ENCODE results near the gene PKMYT1.
A peak's percentile ranks its signal among the peaks of the same experiment; 100 is the strongest.

The PKMYT1 gene

GRCh38 chr16:2955438-2955778, 24.8 kb downstream of the PKMYT1 start:
- no peak for TF ChIP-seq EZH2phosphoT487 (IDR thresholded peaks at IDR 0.05; ENCODE audit: low read depth)
- no peak for TF ChIP-seq CTCF (IDR thresholded peaks at IDR 0.05; ENCODE audit: low read depth, low read length)
- Histone ChIP-seq H2AFZ (ENCODE audit: low read depth, low read length) (no peak overlapping the region), H3K9me3 (ENCODE audit: insufficient read depth, low read length) (no peaks in the 10 kb centered on the region), H3K9ac (ENCODE audit: low read length) (no peak overlapping the region), H3K27ac (ENCODE audit: low read length) (no peak overlapping the region), H3K27me3 (ENCODE audit: low read depth, low read length) (peaks cover 3% of the 10 kb centered on the region; the same call in 1 of the 2 replicates), H4K20me1 (ENCODE audit: insufficient read depth, low read length) (no peaks in the 10 kb centered on the region), H3K4me3 (ENCODE audit: low read length) (no peak overlapping the region), H3K79me2 (ENCODE audit: low read length) (no peaks in the 10 kb centered on the region), H3K36me3 (replicated peaks; ENCODE audit: low read depth, low read length) (no peaks in the 10 kb centered on the region), H3K4me1 (ENCODE audit: low read length) (peaks cover 50% of the 10 kb centered on the region), H3K4me2 (ENCODE audit: low read length) (peak overlapping the region; percentile 40)

- H3K9me3 ChIP-seq (ENCODE audit: insufficient read depth, low read length) = no peaks in the 10 kb centered on the region
- TF ChIP-seq EZH2phosphoT487 (IDR thresholded peaks at IDR 0.05; ENCODE audit: low read depth) (no peak), CTCF (IDR thresholded peaks at IDR 0.05; ENCODE audit: low read depth, low read length) (no peak)
- no peak overlapping the region for H3K4me3 ChIP-seq (ENCODE audit: low read length)
- H3K9ac ChIP-seq (ENCODE audit: low read length) = no peak overlapping the region
- H3K79me2 ChIP-seq (ENCODE audit: low read length) = no peaks in the 10 kb centered on the region
- no peak overlapping the region for H2AFZ ChIP-seq (ENCODE audit: low read depth, low read length)
- H3K4me1 ChIP-seq (ENCODE audit: low read length) = peaks cover 44% of the 10 kb centered on the region
- peaks cover 3% of the 10 kb centered on the region; the same call in 1 of the 2 replicates for H3K27me3 ChIP-seq (ENCODE audit: low read depth, low read length)
- peak overlapping the region; percentile 39 for H3K4me2 ChIP-seq (ENCODE audit: low read length)
- H4K20me1 ChIP-seq (ENCODE audit: insufficient read depth, low read length) = no peaks in the 10 kb centered on the region
- no peak overlapping the region for H3K27ac ChIP-seq (ENCODE audit: low read length)
- no peaks in the 10 kb centered on the region for H3K36me3 ChIP-seq (replicated peaks; ENCODE audit: low read depth, low read length)
Observed at GRCh38 chr16:2954656-2955381, 25.4 kb downstream of the PKMYT1 start.

GRCh38 chr16:2953706-2954627, 26.3 kb downstream of the PKMYT1 start:
- no peak overlapping the region for H3K4me3 ChIP-seq (ENCODE audit: low read length)
- H2AFZ ChIP-seq (ENCODE audit: low read depth, low read length) = no peak overlapping the region
- no peak overlapping the region for H3K27ac ChIP-seq (ENCODE audit: low read length)
- peaks cover 36% of the 10 kb centered on the region for H3K4me1 ChIP-seq (ENCODE audit: low read length)
- no peak overlapping the region for H3K9ac ChIP-seq (ENCODE audit: low read length)
- H3K4me2 ChIP-seq (ENCODE audit: low read length) = peak overlapping the region; percentile 39
- H3K79me2 ChIP-seq (ENCODE audit: low read length) = no peaks in the 10 kb centered on the region
- H4K20me1 ChIP-seq (ENCODE audit: insufficient read depth, low read length) = no peaks in the 10 kb centered on the region
- no peaks in the 10 kb centered on the region for H3K36me3 ChIP-seq (replicated peaks; ENCODE audit: low read depth, low read length)
- TF ChIP-seq EZH2phosphoT487 (IDR thresholded peaks at IDR 0.05; ENCODE audit: low read depth) = no peak
- no peak for TF ChIP-seq CTCF (IDR thresholded peaks at IDR 0.05; ENCODE audit: low read depth, low read length)
- H3K27me3 ChIP-seq (ENCODE audit: low read depth, low read length) = peaks cover 3% of the 10 kb centered on the region; the same call in 1 of the 2 replicates
- H3K9me3 ChIP-seq (ENCODE audit: insufficient read depth, low read length) = no peaks in the 10 kb centered on the region

DNA sequence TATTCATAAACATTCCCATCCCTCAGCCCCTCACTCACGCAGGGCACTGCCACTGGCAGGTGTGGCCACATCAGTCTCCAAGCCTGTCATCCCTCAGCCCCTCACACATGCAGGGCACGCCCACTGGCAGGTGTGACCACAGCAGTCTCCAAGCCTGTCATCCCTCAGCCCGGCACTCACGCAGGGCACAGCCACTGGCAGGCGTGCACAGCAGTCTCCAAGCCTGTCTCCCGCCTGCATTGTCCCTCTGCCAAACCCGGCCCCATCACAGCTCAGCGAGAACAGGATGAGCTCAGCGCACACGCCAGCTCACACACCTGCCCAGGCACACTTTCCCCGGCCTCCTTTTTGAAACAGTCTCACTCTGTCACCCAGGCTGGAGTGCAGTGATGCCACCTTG, 27.6 kb downstream of the PKMYT1 start:
- Histone ChIP-seq H2AFZ (ENCODE audit: low read depth, low read length) (no peak overlapping the region), H3K27me3 (ENCODE audit: low read depth, low read length) (peaks cover 3% of the 10 kb centered on the region; the same call in 1 of the 2 replicates), H4K20me1 (ENCODE audit: insufficient read depth, low read length) (no peaks in the 10 kb centered on the region), H3K27ac (ENCODE audit: low read length) (no peak overlapping the region), H3K9ac (ENCODE audit: low read length) (no peak overlapping the region), H3K79me2 (ENCODE audit: low read length) (no peaks in the 10 kb centered on the region), H3K4me1 (ENCODE audit: low read length) (peaks cover 32% of the 10 kb centered on the region), H3K9me3 (ENCODE audit: insufficient read depth, low read length) (no peaks in the 10 kb centered on the region), H3K4me3 (ENCODE audit: low read length) (no peak overlapping the region), H3K4me2 (ENCODE audit: low read length) (no peak overlapping the region), H3K36me3 (replicated peaks; ENCODE audit: low read depth, low read length) (no peaks in the 10 kb centered on the region)
- TF ChIP-seq CTCF (IDR thresholded peaks at IDR 0.05; ENCODE audit: low read depth, low read length) (no peak), EZH2phosphoT487 (IDR thresholded peaks at IDR 0.05; ENCODE audit: low read depth) (no peak)
